ENCODE measurements around the gene ZNF329.
A peak's percentile ranks its signal among the peaks of the same experiment; 100 is the strongest.

ZNF329 gene

DNA sequence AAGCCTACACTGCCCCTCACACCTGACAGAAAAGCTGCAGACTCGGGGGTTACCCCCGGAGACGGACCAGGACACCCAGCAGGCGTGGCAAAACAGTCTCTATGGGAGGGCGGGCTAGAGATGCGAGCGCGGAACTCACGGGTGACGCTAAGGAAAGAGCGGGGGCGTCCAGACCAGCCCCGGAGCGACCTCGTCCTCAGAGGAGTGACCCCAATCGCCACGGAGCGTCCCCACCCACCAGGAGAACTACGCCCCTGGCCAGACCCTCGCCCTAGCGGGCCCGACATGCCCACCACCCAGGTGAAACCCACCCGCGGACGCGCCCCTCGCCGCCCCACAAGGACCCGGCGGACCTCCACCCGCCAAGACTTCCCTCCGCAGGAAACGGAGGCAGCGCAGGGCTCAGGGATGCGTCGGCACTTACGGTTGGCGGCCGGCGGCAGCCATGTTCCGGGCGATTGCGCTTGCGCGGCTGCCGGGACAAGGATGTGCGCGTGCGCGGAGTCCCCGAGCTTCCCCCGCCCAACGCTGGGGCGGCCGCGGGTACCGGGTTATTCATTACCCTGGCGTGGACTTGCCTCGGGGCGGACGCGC, at the start of gene ZNF329:
ZNF329 (minus strand) TSS at position 462 of the 594 bp plus-strand sequence. CDS start 21,286 bp downstream, outside the sequence.
- Histone ChIP-seq H3K9ac (ENCODE audit: low read depth, low read length) (peak within 1 kb of the TSS; percentile 88), H3K27me3 (ENCODE audit: control insufficient read depth, insufficient read depth, low read length) (no peaks in the 10 kb centered on the region), H3K9me3 (ENCODE audit: control insufficient read depth, insufficient read depth, low read length) (peaks cover 8% of the 10 kb centered on the region), H3K4me1 (ENCODE audit: control insufficient read depth, insufficient read depth, low read length) (no peaks in the 10 kb centered on the region), H3K36me3 (ENCODE audit: control insufficient read depth, insufficient read depth, low read length) (no peaks in the 10 kb centered on the region), H3K4me3 (ENCODE audit: low read depth, low read length) (peak within 1 kb of the TSS; percentile 96)

DNA sequence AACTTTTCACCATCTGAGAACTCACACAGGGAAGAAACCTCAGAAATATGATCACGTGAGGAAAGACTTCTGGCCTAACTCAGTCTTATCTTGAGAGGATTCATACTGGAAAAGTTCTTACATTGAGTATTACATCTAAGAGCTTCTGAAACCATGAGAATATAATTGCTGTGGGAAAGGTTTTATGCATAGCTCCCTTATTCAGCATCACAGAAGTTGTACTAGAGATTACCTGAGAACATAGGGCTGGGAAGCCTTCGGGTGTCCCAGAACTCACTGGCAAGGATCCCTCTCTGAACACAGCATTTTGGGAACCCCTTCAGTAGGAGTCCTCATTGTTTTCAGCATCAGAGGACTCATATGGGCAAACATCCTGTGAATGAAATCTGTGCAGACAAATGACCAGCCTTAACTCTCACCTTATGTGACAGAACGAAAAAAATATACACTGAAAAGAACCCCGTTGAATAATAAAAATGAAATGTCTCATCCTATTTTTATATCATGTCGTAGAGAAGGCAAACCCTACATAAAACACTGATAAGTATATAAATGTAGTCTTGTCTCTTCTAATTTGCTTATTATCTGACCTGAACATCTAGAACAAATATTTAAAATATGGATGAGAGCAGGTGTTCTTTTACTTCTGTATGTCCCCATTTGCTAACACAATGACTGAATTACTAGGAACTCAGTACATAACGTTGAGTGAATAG, 46.5 kb upstream of the ZNF329 start:
- Histone ChIP-seq H3K9me3 (ENCODE audit: control insufficient read depth, insufficient read depth, low read length) (peaks cover 70% of the 10 kb centered on the region), H3K9ac (ENCODE audit: low read depth, low read length) (no peak overlapping the region), H3K4me3 (ENCODE audit: low read depth, low read length) (no peak overlapping the region), H3K27me3 (ENCODE audit: control insufficient read depth, insufficient read depth, low read length) (no peaks in the 10 kb centered on the region), H3K36me3 (ENCODE audit: control insufficient read depth, insufficient read depth, low read length) (peaks cover 59% of the 10 kb centered on the region), H3K4me1 (ENCODE audit: control insufficient read depth, insufficient read depth, low read length) (no peaks in the 10 kb centered on the region)

DNA sequence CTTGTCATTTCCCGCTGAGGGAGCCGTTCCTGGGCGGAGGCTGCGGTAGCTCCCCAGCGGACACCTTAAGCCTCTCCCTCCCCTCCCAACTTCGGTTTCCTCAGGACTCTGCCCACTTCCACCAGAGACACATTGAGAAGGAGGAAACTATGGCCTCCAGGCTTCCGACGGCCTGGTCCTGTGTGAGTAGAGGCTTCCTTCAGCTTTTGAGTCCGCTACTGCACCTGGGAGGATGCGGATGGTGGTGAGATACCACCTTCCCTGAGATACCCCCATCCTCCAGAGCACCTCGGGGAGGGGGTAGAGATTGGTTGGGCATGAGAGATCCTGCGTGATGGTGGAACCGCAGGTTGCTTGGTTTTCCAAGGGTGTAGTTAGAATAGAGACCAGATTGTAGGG, 33.2 kb upstream of the ZNF329 start:
- peaks cover 4% of the 10 kb centered on the region for H3K9me3 ChIP-seq (ENCODE audit: control insufficient read depth, insufficient read depth, low read length)

DNA sequence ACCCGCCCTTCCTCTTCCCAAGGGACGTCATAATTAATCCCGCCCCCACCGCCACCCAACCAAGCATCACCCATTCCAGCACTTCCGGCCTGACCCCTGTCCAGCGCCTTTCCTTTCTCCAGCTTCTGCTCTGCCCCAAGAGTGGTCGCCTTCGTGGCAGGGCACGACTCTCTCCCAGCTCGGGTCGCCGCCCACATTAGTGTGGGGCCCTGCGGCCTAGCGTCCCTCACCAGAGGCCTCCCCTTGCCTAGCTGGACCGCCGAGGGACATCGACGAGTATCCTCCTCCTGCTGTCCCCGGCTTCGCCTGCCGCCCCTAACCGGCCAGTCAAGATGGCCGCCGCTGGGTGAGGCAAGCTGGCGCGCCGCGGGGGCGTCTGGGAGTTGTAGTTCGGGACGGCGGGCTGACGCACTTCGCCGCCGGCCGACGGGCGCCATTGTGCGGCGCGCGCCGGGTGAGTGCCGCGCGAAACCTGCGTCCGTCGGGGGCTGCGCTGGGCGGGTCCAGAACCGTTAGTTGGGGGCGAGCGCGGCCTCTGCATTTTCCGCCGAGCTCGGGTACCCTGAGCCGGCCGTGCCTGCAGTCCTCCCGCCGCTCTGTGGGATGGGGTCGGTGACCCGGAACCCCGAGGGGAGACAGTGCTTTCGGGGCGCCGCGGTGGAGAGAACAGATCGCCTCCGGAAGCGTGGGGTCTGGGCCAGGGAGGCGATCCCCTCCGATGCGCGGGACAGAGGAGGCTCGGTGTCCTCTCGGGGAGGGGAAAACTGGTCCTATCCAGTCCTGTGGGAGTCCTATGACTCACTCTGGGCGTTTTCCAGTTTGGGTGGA, 32.6 kb upstream of the ZNF329 start, which contains the start of gene ZNF274:
ZNF274 (plus strand) TSS at position 73 of the 828 bp plus-strand sequence. CDS start 905 bp downstream, outside the sequence.
- H3K9ac ChIP-seq (ENCODE audit: low read depth, low read length), result peak within 1 kb of the TSS; percentile 96
- H3K9me3 ChIP-seq (ENCODE audit: control insufficient read depth, insufficient read depth, low read length), result peaks cover 4% of the 10 kb centered on the region
- no peaks in the 10 kb centered on the region for H3K27me3 ChIP-seq (ENCODE audit: control insufficient read depth, insufficient read depth, low read length)
- H3K36me3 ChIP-seq (ENCODE audit: control insufficient read depth, insufficient read depth, low read length), result peaks cover 15% of the 10 kb centered on the region
- H3K4me1 ChIP-seq (ENCODE audit: control insufficient read depth, insufficient read depth, low read length), result no peaks in the 10 kb centered on the region
- H3K4me3 ChIP-seq (ENCODE audit: low read depth, low read length), result peak within 1 kb of the TSS; percentile 98

More for the DNA sequence above, 33.2 kb upstream of the ZNF329 start:
- no peaks in the 10 kb centered on the region for H3K27me3 ChIP-seq (ENCODE audit: control insufficient read depth, insufficient read depth, low read length)
- peaks cover 15% of the 10 kb centered on the region for H3K36me3 ChIP-seq (ENCODE audit: control insufficient read depth, insufficient read depth, low read length)
- H3K9ac ChIP-seq (ENCODE audit: low read depth, low read length), result peak overlapping the region; percentile 90
- no peaks in the 10 kb centered on the region for H3K4me1 ChIP-seq (ENCODE audit: control insufficient read depth, insufficient read depth, low read length)
- H3K4me3 ChIP-seq (ENCODE audit: low read depth, low read length), result peak overlapping the region; percentile 98

DNA sequence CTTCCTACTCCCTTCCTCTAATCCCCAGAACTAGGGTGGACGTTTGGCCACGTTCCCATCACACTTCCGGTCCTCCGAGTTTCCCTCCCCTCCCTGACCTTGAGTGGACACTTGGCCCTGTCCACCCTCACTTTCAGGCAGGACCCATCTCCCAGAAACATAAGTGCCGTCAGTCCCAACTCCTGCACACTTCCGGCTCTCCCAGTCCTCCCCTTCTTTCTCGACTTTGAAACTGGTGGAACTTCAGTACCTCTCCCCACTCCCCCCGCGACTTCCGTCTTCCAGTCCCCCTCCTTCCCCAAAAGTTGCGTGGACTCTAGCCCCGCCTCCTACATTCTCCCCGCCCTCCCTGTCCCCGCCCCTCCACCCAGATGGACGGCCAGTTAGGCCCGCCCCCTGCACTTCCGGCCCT, 32.0 kb upstream of the ZNF329 start:
- Histone ChIP-seq H3K9me3 (ENCODE audit: control insufficient read depth, insufficient read depth, low read length) (peaks cover 4% of the 10 kb centered on the region), H3K36me3 (ENCODE audit: control insufficient read depth, insufficient read depth, low read length) (peaks cover 11% of the 10 kb centered on the region), H3K4me1 (ENCODE audit: control insufficient read depth, insufficient read depth, low read length) (no peaks in the 10 kb centered on the region), H3K27me3 (ENCODE audit: control insufficient read depth, insufficient read depth, low read length) (no peaks in the 10 kb centered on the region), H3K4me3 (ENCODE audit: low read depth, low read length) (peak overlapping the region; percentile 98), H3K9ac (ENCODE audit: low read depth, low read length) (no peak overlapping the region)

DNA sequence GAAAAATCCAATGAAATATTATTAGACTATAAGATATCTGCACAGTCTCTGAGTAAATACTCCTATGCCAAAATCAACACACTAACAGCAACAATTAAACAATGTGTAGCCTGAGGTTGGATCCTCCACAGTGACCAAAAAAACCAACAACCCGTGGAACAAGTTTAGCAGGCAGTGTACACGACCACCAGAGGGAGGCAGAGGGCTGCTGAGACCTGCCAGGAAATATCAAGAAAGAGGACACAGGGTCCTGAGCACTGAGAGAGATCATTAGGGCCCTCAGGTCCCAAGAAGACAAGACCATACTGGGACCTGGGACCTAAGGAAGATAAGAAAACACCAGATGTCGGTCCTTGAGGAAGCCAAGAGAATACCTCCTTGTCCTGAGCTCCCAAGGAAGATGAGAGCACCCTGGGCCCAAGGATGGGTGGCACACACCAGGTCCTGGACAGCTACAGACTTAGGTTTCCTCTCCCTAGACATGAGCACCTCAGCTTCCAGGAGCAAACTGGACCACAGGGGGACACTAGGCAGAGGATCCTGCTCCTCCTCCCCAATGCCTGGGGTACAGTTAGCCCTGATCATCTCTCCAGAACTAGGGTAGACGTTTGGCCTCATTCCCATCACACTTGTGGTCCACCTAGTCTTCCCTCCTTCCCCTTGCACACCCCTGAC, 31.4 kb upstream of the ZNF329 start:
- H3K9me3 ChIP-seq (ENCODE audit: control insufficient read depth, insufficient read depth, low read length), result peaks cover 4% of the 10 kb centered on the region

DNA sequence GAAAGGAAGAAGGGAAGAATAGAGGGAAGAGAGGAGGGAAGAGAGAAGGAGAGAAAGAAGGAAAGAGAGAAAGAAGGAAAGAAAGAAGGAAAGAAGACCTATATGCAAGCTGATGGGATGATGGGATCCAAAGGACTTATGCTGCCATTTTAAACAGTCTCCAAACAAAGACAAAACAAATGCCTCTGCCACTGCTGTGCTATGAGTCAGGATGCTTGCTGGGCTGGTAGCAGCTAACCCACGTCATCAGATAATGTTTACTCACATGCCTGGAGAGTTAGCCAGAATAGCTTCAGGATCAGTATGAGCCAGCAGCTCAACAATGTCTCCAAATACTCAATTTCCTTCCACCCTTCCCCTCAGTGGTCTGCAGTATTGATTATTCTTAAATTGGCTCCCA, 20.3 kb upstream of the ZNF329 start:
- H3K4me3 ChIP-seq (ENCODE audit: low read depth, low read length), result no peak overlapping the region

More for the DNA sequence above, 31.4 kb upstream of the ZNF329 start:
- H3K36me3 ChIP-seq (ENCODE audit: control insufficient read depth, insufficient read depth, low read length), result peaks cover 9% of the 10 kb centered on the region
- no peak overlapping the region for H3K9ac ChIP-seq (ENCODE audit: low read depth, low read length)
- H3K4me3 ChIP-seq (ENCODE audit: low read depth, low read length), result peak overlapping the region; percentile 52
- no peaks in the 10 kb centered on the region for H3K27me3 ChIP-seq (ENCODE audit: control insufficient read depth, insufficient read depth, low read length)
- H3K4me1 ChIP-seq (ENCODE audit: control insufficient read depth, insufficient read depth, low read length), result no peaks in the 10 kb centered on the region

DNA sequence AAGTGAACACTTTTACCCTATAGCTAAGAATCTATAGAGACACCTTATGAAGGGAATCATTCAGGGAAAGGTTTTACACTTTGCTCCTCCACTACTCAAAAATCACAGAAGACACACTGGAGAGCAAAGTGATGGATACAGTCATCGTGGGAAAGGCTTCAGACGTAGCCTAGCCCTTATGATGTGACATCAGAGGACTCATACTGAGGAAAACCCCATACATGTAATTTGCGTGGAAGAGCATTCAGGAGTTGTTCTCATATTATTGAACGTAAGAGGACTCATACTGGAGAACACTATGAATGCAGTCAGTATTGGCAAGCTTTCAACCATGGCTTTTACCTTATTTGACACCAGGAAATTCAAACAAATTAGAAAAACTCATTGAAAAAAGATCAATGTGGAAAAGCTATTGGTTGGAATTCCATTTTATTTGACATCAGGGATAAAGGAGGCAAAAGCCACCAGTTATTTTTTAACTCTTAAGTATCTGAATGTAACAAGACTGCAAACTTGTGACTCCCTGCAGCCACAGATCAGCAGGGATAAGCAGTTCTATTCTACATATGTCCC, 16.2 kb upstream of the ZNF329 start:
- Histone ChIP-seq H3K4me1 (ENCODE audit: control insufficient read depth, insufficient read depth, low read length) (no peaks in the 10 kb centered on the region), H3K36me3 (ENCODE audit: control insufficient read depth, insufficient read depth, low read length) (no peaks in the 10 kb centered on the region), H3K27me3 (ENCODE audit: control insufficient read depth, insufficient read depth, low read length) (no peaks in the 10 kb centered on the region), H3K9me3 (ENCODE audit: control insufficient read depth, insufficient read depth, low read length) (peaks cover 9% of the 10 kb centered on the region), H3K4me3 (ENCODE audit: low read depth, low read length) (no peak overlapping the region), H3K9ac (ENCODE audit: low read depth, low read length) (no peak overlapping the region)

More for the DNA sequence above, 20.3 kb upstream of the ZNF329 start:
- no peak overlapping the region for H3K9ac ChIP-seq (ENCODE audit: low read depth, low read length)
- H3K9me3 ChIP-seq (ENCODE audit: control insufficient read depth, insufficient read depth, low read length), result no peaks in the 10 kb centered on the region
- no peaks in the 10 kb centered on the region for H3K27me3 ChIP-seq (ENCODE audit: control insufficient read depth, insufficient read depth, low read length)
- H3K36me3 ChIP-seq (ENCODE audit: control insufficient read depth, insufficient read depth, low read length), result no peaks in the 10 kb centered on the region
- H3K4me1 ChIP-seq (ENCODE audit: control insufficient read depth, insufficient read depth, low read length), result no peaks in the 10 kb centered on the region

DNA sequence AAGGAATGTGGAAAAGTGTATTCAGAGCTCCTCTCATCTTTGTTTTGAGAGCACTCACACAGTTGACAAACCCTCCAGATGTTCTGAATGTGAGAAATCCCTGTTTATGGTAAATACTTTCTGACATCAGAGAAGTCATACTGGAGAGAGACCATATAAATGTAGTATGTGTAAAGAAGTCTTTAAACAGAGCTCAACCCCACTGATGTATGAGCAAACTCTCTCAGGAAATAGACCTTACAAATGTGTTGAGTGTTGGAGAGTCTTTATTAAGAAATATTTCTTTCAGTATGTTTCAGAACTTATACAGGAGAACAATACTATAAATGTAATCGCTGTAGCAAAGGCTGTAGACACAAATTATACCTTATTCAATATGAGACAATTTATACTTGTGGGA, 15.7 kb upstream of the ZNF329 start:
- Histone ChIP-seq H3K4me3 (ENCODE audit: low read depth, low read length) (no peak overlapping the region), H3K27me3 (ENCODE audit: control insufficient read depth, insufficient read depth, low read length) (no peaks in the 10 kb centered on the region), H3K9ac (ENCODE audit: low read depth, low read length) (no peak overlapping the region), H3K4me1 (ENCODE audit: control insufficient read depth, insufficient read depth, low read length) (no peaks in the 10 kb centered on the region), H3K9me3 (ENCODE audit: control insufficient read depth, insufficient read depth, low read length) (peaks cover 9% of the 10 kb centered on the region), H3K36me3 (ENCODE audit: control insufficient read depth, insufficient read depth, low read length) (no peaks in the 10 kb centered on the region)

DNA sequence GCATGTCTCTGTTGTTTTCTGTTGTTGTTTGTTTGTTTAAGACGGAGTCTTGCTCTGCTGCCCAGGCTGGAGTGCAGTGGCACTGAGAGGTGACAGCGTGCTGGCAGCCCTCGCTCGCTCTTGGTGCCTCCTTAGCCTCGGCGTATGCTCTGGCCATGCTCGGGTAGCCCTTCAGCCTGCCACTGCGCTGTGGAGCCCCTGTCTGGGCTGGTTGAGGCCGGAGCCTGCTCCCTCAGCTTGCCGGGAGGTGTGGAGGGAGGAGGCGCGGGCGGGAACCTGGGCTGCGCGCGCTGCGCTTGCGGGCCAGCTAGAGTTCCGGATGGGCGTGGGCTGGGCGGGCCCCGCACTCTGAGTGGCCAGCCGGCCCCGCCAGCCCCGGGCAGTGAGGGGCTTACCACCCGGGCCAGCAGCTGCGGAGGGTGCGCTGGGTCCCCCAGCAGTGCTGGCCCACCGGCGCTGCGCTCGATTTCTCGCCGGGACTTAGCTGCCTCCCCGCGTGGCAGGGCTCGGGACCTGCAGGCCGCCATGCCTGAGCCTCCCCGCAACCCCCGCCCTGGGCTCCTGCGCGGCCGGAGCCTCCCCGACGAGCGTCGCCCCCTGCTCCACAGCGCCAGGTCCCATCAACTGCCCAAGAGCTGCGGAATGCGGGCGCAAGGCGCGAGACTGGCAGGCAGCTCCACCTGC, 6.6 kb upstream of the ZNF329 start:
- H3K27me3 ChIP-seq (ENCODE audit: control insufficient read depth, insufficient read depth, low read length), result no peaks in the 10 kb centered on the region
- no peak overlapping the region for H3K4me3 ChIP-seq (ENCODE audit: low read depth, low read length)
- H3K9me3 ChIP-seq (ENCODE audit: control insufficient read depth, insufficient read depth, low read length), result no peaks in the 10 kb centered on the region
- H3K9ac ChIP-seq (ENCODE audit: low read depth, low read length), result no peak overlapping the region
- no peaks in the 10 kb centered on the region for H3K36me3 ChIP-seq (ENCODE audit: control insufficient read depth, insufficient read depth, low read length)
- H3K4me1 ChIP-seq (ENCODE audit: control insufficient read depth, insufficient read depth, low read length), result no peaks in the 10 kb centered on the region

Data from iPS-15b (cell line).